ENCODE data around the gene NRCAM.

Gene NRCAM

DNA sequence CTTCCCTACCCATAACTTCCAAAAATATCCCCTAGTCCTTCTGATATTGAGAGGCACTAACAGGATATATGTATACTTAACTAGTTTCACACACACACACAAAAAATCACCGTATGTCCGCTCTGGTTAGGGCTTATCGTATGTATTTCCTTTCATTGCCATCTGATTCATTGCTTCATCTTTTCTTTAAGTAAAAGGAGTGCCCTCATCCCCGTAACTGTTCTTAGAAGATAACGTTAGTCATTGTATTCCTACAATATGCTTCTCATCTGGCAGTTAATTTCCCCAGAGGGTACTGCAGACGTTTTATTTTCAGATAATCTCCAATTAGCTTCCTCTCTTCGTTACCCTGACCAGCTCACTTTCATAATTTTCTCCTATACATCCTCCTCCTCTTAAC lies 37.3 kb downstream of the NRCAM start:
- no peak for DNase-seq (ENCODE audit: low read depth)
- no peak overlapping the region for H3K4me3 ChIP-seq (ENCODE audit: low read depth, low read length)
- TF ChIP-seq, protein P1, sequence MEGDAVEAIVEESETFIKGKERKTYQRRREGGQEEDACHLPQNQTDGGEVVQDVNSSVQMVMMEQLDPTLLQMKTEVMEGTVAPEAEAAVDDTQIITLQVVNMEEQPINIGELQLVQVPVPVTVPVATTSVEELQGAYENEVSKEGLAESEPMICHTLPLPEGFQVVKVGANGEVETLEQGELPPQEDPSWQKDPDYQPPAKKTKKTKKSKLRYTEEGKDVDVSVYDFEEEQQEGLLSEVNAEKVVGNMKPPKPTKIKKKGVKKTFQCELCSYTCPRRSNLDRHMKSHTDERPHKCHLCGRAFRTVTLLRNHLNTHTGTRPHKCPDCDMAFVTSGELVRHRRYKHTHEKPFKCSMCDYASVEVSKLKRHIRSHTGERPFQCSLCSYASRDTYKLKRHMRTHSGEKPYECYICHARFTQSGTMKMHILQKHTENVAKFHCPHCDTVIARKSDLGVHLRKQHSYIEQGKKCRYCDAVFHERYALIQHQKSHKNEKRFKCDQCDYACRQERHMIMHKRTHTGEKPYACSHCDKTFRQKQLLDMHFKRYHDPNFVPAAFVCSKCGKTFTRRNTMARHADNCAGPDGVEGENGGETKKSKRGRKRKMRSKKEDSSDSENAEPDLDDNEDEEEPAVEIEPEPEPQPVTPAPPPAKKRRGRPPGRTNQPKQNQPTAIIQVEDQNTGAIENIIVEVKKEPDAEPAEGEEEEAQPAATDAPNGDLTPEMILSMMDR (conservative IDR thresholded peaks at IDR 0.05; ENCODE audit: low read depth, low read length): no peak

- TF ChIP-seq, protein P1 (conservative IDR thresholded peaks at IDR 0.05; ENCODE audit: low read depth, low read length): no peak
- H3K4me3 ChIP-seq (ENCODE audit: low read depth, low read length): no peak overlapping the region
- DNase-seq (ENCODE audit: low read depth): peak; percentile 24
These were observed 38.3 kb downstream of the NRCAM start for GRCh38 chr7:108417926-108418325.

DNA sequence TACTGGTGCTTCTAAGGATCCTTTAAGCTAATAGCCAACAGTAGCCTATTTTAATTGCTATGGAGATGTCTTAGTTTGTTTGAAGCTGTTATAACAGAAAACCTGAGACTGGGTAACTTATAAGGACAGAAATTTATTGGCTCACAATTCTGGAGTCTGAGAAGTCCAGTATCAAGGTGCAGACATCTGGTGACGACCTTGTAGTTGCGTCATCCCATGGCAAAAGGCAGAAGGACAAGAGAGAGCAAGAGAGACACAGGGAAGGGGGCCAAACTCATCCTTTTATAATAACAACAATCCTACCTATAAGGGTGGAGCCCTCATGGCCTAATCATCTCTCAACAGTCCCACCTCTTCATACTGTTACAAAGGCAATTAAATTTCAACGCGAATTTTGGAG lies 39.1 kb downstream of the NRCAM start:
- H3K4me3 ChIP-seq (ENCODE audit: low read depth, low read length): no peak overlapping the region
- DNase-seq (ENCODE audit: low read depth): no peak
- TF ChIP-seq, protein P1 (conservative IDR thresholded peaks at IDR 0.05; ENCODE audit: low read depth, low read length): no peak

GRCh38 chr7:108415821-108416536 lies 40.3 kb downstream of the NRCAM start:
- peak; percentile 83 for DNase-seq (ENCODE audit: low read depth)
- TF ChIP-seq, protein P1 (conservative IDR thresholded peaks at IDR 0.05; ENCODE audit: low read depth, low read length): no peak
- H3K4me3 ChIP-seq (ENCODE audit: low read depth, low read length): no peak overlapping the region

DNA sequence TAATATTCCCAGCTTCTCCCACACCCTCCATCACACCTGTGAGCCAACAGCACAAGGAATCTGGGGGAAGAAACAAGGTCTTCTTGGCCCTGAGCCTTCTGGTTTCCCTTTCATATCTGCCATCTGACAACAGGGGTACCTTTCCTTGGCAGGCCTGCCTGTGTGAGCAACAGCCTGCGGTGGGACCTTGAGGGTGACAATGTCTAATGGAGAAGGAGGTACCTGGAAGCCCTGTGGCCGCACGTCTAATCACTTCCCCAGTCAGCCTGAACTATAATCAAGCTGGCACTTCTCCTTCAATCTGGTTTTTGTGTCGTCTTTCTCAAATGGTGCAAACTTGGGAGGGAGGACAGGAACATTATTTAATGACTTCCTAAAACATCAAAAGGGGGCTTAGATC lies 41.2 kb downstream of the NRCAM start:
- no peak overlapping the region for H3K4me3 ChIP-seq (ENCODE audit: low read depth, low read length)
- TF ChIP-seq, protein P1 (conservative IDR thresholded peaks at IDR 0.05; ENCODE audit: low read depth, low read length): no peak
- no peak for DNase-seq (ENCODE audit: low read depth)

GRCh38 chr7:108413782-108414492 lies 42.3 kb downstream of the NRCAM start:
- peak; percentile 96 for DNase-seq (ENCODE audit: low read depth)
- TF ChIP-seq, protein P1 (conservative IDR thresholded peaks at IDR 0.05; ENCODE audit: low read depth, low read length): no peak
- H3K4me3 ChIP-seq (ENCODE audit: low read depth, low read length): no peak overlapping the region
